HPDE6-E6E7 (cell line): ENCODE data around the gene TMEM167A.
"Not testable (repeated sequence)": the region's sequence is repeated elsewhere in the genome, so short reads cannot be mapped to it uniquely, and the experiment has no call there.

Experiments
- DNase-seq: peaks from one replicate; pipeline ENCODE4 v3.0.0; 2011; ENCODE audit warnings: missing footprints; ENCODE audit errors: extremely low spot score

Gene TMEM167A

DNA sequence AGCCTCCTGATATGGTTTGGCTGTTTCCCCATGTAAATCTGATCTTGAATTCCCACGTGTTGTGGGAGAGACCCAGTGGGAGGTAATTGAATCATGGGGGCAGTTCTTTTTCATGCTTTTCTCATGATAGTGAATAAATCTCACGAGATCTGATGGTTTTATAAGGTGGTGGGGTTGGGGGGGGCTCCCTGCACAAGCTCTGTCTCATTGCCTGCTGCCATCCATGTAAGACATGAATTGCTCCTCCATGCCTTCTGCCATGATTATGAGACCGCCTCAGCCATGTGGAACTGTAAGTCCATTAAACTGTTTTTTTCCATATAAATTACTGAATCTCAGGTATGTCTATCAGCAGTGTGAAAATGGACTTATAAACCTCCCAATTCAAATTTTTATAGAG lies 13.0 kb upstream of the TMEM167A start:
- no peak for DNase-seq

GRCh38 chr5:83085106-83085505 lies 7.9 kb upstream of the TMEM167A start:
- no peak for DNase-seq

DNA sequence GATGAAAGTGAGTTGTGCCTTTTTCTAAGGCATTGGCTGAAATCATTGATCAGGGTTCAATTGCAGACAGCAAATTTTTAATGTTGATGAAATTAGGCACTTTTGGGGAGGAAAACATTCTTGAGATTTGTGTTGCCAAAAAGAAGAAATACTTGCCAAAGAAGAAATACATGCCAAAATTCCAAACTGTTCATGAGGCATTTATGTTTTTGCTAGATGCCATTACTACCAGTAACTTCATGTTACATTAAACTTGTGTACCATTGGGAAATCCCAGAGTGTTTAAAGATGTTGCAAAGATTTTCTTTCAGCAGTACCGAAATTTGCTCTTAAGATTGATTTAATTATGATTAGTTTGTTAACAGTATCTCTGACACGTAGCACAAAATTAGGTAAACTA lies 7.1 kb upstream of the TMEM167A start:
- DNase-seq = no peak

DNA sequence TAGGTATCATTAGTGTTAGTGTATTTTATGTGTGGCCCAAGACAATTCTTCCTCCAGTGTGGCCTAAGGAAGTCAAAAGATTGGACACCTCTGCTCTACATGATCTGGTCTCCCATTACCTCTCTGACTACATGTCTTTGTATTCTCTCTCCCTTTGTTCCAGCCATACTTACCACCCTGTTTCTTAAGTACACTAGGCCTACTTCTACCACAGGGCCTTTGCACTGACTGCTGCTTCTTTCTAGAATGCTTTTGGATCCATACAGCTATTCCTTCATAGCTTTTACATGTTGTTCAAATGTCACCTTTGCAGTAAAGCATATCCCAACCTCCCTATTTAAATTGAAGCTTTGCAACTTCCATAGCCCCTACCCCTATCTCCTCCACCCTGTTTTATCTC lies 5.6 kb upstream of the TMEM167A start:
- DNase-seq = no peak

DNA sequence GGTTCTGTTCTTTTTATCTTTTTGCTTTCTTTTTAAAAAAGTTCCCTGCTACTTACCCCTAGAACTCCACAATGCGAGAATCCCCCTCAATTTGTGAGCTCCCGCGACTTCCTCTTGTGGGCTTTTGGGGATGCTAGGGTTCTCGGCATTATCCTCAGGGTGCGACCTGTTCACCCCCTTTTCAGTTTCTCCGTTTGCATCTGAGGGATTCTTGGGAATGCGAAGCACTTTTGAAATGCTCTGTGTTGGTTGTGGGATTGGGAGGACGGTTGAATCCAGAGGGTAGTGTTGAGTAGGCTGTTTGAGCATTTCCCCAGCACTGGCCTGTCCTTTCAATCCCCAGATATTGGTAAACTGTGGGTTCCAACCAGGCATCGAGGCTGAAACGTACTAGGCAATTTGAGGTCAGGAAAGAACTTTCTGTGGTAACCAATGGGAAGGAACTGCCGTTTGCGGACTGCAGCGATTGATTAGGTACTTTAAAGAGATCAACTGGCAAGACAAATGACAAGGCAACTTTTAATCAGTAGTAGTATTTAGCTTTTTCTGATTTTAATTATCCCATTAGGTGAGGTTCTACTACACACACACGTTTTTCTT lies 568 bp upstream of the TMEM167A start:
- DNase-seq = peak; percentile 3

- no peak for DNase-seq
These were observed 4.2 kb downstream of the TMEM167A start for GRCh38 chr5:83072966-83073365.

DNA sequence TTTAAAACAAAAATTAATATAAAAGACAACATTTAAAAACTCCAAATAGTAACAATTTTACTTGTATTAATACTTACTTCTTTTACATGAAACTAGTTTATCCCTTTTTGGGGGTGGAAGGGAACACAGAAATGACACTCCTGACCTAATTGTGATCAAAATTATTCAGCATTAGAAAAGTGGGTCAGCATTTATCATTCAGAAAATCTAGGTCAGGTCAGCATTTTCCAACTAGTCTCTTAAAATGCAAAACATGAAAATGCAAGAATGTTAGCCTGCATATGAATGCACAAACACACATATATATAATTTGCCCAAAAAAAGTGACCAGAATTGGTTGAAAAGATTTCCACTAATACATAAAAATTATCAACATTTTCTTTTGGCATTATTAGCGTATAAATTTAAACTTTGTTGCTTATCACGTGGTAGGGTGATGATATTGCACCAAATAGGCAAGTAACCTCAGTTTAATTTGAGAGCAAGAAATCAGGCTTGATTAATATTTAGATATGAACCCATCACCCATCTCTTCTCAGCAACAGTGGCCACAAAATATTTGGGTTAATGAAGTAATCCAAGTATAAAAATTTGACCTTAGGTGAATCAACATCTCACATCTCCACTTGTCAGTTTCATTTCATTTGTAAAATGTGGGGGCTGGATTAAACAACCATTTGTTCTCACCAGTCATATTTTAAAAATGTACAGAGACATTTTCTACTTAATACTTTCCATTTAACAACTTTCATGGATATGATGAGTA lies 5.7 kb downstream of the TMEM167A start:
- no peak for DNase-seq

DNA sequence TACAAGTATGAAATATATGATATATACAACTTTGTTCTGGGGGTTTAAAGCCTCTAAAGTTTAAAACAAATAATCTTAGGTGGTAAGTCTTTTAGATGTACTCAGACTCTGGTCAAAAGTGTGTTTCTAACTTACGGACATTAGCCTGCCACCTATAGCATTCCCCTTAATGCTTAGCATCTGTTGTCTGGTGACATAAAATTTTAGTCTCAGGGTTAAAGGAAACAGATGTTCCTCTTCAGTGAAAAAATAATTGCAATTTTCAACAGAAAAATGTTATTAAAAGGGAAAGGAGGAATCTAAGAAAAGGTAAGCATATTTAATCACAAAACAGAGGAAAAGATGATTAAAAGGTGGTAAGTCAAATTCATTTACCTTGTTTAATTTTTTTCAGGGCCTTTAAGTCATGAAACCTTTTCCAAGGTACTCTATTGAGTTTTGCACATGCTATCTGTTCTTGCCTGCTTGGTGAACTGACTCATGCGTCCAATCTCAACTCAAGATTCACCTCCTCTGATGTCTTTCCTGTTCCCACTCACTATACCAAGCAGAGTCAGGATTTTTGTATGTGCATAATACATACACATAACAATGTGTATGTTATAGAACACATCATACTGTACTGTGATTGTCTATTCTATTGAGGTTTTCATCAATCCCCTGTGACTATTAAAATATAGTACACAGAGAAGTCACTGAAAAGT lies 7.9 kb downstream of the TMEM167A start:
- no peak for DNase-seq

DNA sequence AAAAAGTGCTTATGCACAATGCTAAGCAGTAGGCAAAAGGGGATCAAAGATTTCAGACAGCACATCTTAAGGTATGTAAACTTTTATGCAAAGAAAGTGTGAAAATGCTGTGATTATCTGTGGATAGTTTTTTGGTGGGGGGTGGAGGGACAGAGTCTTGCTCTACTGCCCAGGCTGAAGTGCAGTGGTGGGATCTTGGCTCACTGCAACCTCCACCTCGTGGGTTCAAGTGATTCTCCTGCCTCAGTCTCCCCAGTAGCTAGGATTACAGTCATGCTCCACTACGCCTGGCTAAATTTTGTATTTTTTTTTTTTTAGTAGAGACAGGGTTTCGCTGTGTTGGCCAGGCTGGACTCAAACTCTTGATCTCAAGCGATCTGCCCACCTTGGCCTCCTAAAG lies 9.8 kb downstream of the TMEM167A start:
- not testable (repeated sequence) for DNase-seq

- DNase-seq = no peak
These were observed 10.6 kb downstream of the TMEM167A start for GRCh38 chr5:83066548-83067110.

DNA sequence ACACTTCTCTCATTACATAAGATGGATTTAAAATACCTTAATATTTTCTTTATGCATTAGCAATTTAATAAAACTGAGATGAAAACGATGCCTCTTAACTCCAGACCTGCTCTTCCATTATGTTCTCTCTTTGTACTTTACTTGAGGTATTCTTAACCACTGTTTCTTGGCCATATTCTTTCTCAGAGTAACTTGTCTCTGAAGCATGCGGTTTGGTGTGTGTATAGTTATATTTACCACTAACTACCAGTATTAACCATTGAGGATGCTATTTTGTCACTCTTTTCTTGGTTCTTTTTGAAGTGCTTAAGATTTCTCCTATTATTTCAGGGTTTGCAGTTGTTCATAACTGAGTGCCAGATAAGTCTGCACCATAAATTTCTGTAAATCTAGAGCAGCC lies 17.9 kb downstream of the TMEM167A start:
- no peak for DNase-seq

GRCh38 chr5:83058726-83059125 lies 18.5 kb downstream of the TMEM167A start:
- DNase-seq = no peak

GRCh38 chr5:83055166-83055565 lies 22.0 kb downstream of the TMEM167A start:
- DNase-seq = no peak

- no peak for DNase-seq
These were observed 26.4 kb downstream of the TMEM167A start for GRCh38 chr5:83050723-83051340.

GRCh38 chr5:83049370-83049885 lies 27.8 kb downstream of the TMEM167A start:
- no peak for DNase-seq

GRCh38 chr5:83048811-83049210 lies 28.4 kb downstream of the TMEM167A start:
- no peak for DNase-seq

- no peak for DNase-seq
These were observed 28.9 kb downstream of the TMEM167A start for GRCh38 chr5:83048277-83048676.

GRCh38 chr5:83044926-83045325 lies 32.3 kb downstream of the TMEM167A start:
- DNase-seq = no peak

- no peak for DNase-seq
These were observed 34.7 kb downstream of the TMEM167A start for GRCh38 chr5:83042507-83042906.

DNA sequence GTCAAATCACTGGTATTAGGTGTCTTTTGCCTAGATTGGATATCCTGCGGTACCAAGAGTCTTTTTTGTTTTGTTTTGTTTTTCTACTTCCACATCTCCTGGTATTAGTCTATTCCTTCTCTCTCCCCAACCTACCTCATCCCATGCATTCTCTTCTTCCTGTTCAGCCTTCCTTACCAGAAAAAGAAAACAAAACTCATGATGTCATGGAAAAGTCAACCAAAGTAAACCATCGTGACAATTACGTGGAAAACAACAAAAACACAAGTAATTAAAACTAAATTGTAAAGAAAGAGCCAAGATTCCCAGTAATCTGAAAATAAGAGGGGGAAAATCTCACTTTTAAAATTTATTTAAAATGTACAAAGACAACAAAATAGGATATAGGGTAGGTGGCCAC lies 38.3 kb downstream of the TMEM167A start:
- no peak for DNase-seq

DNA sequence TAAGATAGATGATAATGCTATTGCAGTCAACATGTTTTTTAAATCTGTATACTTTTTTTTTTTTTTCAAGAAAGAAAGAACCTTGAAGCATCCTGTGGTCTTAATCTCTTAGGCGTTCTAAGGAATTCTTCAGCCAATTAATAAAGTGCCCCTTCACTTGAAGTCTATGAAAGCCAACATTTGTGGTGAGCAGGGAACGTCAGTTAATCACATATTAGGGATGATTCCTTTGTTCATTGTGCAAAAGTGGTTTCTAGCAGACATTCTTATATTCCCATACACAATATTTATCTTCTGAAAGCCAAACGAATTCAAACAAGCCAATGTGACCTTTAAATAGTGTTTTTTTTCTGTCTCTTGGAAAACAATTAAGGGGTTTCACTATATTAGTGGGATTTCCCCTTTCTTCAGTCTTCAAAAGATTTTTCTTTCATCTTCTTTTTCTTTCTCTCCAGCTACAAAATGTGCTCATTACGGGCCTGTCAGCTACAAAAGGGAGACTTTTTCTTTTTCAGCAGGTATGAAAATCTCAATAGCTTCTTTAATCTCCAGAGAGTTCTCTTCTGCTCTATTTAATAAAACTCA lies 40.1 kb downstream of the TMEM167A start:
- no peak for DNase-seq
